ENCODE results near the gene CCDC40.

- TF ChIP-seq GABPA (IDR thresholded peaks at IDR 0.05; ENCODE audit: low read depth): no peak
- peak; percentile 20 to 66 (median 62); a peak in 4 of 6 replicates for TF ChIP-seq CTCF (IDR thresholded peaks at IDR 0.05 in 2 of 3, conservative IDR thresholded peaks at IDR 0.05 in 1 of 3; ENCODE audit: control insufficient read depth in 2 of 3, extremely low read depth in 1 of 3, insufficient read depth in 1 of 3, low read depth in 3 of 3, low read length in 3 of 3)
- TF ChIP-seq FOS (IDR thresholded peaks at IDR 0.05; ENCODE audit: borderline replicate concordance, extremely low read depth, insufficient read length): no peak
- no peak for TF ChIP-seq CHD4 (IDR thresholded peaks at IDR 0.05)
- TF ChIP-seq POLR2AphosphoS5 (IDR thresholded peaks at IDR 0.05; ENCODE audit: low read length): no peak
These were observed 45.1 kb upstream of the CCDC40 start for GRCh38 chr17:79991140-79991923.
